KG1 (cell line): ENCODE results near the gene MPDZ.

Experiments used
- DNase-seq: peaks from one replicate; lab custom pipeline; 2025; lab: John Stamatoyannopoulos, UW

The MPDZ gene

DNA sequence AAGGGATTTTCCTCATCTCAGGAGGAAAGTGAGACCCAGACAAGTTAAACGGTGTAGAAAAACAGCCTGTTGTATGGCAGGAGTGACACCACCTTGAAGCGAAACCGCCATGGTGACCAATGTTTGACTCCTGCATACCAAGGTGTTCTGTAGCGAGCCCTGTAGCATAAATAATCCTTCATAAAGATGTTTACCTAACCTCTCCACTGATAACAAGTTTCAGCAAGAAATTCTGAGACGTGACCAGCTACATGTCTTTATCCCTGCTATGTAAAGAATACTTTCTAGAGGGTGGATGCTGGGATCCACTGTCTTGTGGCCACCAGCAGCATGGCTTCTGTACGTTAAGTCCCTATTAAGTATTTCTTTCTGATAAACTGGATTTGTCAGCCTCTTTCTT lies 148.1 kb downstream of the MPDZ start:
- no peak for DNase-seq

DNA sequence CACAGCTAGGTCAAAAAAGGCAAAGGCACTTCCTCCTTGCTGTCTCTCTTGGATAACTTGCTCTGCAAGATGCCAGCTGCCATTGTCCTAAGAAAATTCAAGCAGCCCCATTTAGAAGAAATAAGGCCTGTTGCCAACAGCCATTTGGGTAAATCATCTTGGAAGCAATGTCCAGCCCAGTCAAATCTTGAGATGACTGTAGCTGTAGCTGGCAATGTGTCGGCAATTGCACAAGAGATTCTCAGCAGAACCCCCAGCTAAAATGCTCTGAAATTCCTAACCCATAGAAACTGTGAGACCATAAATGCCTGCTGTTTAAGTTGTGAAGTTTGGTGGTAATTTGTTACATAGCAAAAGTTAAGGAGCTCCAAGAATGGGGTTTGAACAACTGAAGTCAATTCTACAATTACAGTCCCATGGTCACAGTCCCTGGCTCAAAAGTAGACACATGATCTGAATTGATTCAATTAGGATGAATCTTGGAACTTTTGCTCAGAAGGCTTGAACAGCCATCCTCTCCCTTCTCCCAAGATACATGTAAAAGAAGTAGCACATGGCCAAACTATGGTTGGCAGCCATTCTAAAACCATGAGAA lies 151.1 kb downstream of the MPDZ start:
- no peak for DNase-seq

DNA sequence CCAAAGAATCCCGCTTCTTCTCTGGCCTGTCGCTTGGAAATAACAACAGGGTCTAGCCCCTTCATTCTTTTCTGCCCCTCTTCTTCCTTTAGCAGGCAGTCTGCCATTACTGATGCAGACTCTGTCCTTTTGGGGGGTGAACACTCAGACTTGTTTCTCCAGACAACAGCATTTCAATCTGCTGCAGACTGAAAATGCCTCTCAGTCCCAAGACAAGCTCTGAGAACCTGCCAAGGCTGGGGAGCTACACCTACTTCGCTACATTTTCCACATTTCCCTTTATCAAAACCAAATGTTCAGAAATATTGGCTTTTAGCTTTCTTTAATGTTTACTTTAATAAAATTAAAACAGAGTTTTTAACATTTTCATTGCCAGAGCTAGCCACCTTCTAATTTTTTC lies 152.4 kb downstream of the MPDZ start:
- no peak for DNase-seq

DNA sequence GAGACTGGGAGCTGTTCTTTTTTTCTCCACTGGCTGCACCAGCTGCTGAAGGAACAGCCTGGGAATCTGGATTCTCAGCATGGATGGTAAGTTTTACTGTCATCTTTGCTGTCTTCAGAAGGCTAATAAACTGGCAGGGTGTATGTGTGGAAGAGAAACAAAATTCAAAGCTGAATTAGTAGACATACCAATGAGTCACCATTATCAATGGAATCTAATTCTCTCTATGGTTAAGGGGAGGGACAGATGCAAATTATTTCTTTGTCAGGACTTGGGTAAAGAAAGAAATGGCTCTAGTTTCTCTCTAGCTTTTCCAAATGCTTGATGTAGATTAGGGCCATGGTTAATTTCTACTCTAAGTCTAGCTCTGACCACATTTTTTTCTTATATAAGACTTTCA lies 154.2 kb downstream of the MPDZ start:
- DNase-seq: no peak

DNA sequence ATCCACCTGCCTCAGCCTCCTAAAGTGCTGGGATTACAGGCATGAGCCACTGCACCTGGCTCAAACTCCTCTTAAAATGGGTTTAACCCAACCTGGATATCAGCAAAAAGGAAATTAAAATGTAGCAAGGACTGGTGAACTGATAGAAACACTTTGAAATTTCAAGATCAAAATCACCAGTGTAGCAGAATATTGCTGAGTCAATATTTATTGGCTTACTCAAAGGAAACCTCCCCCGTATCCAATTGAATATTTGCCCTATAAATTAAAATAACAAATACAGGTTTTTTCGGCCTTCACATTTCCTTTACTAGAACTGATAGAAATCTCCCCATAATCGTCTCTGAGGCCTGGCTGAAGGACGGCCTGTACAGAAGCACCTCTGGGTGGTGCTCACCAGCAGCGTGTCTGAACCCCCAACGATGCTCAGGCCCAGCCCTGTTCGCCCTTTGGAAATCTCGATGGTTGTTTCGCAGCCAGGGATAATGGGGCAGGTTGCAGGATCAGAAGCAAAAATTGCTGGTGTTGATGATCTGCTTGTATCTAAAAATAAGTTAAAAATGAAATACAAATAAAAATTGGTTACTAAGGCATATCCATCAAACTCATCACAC lies 156.6 kb downstream of the MPDZ start:
- no peak for DNase-seq

DNA sequence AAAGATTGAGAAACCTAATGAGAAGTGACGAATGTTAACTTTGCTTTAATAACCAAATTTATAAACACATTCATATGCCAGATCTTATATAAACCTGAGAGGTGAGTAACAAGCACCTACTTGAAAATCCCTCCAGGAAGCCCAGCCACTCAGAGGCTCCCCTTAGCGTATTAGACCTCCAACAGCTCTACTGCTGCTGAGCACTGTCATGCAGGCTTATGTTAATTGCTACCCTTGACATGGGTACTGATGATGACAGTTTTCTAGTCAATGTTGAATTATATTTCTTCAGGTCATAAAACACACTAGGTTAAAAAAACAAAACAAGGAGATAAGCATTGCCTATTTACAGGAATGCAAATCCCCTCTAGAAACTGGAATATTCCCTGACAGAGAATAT lies 161.2 kb downstream of the MPDZ start:
- no peak for DNase-seq

DNA sequence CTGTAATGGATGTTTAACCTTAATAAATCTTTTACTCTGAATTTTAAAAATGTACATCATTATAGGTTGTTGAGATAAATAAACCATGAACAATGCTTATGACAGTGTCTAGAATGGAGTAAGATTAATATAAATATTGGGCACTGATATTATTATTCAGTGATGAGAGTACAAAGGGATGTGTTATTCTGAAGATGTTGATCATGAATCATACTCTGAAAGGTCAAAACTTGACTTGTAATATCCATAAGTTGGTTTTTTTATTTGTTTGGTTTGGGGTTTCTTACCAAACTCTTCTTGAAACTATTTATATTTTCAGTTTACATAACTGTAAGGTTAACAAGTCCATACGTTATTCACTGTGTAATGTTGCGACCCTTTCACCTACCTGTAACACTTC lies 163.2 kb downstream of the MPDZ start:
- DNase-seq: no peak

DNA sequence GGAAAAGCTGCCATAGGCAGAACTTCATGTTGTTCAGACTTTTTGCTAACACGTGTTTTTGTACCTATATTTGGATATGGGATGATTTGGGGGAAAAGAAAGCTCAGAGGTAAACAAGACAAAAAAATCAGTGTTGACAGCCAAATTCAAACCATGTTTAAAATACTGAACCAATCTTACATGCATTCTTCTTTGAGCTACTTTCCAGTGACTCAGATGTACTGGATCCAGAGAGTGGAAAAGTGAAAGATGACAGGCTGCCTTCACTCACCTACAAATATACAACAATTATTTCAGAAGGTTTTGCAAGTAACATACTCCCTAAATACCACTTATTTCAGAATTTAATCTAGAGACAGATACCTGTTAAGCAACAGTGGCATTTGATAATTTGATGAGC lies 165.7 kb downstream of the MPDZ start:
- DNase-seq: no peak

DNA sequence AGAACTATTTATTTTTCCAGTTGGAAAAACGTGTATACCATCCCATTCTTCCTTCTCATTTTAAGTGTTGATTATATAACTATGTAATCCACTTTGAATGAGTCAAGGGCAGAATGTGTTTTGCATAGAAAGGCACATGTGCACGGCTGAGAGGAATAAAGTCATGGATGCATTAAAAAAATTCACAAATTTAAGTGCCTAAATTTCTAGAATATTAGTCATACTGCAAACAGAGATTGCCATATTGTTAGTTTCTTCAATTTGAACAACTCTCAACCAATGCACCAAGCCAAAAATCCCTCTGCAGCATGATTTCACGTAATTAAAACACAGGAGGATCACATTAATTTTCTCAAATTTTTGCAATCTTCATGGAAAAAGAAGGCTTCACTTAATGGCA lies 166.3 kb downstream of the MPDZ start:
- DNase-seq: no peak

DNA sequence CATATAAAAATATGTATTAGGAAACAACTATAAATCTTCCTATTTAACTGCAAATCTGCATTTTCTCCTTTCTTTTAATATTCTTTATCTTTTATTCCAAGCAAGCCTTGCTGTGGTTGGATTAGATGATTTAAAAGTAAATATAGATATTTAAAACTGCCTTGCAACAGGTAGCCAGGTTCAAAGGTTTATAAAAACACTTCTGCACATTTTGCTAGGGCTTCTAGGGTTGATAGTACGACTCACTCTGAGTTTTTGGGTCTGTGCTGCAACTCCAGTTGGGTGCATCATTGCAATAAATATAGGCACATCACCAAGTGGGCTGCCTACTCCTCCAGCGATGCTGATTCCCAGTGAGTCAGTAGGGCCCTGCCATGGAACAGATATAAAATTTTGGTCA lies 167.7 kb downstream of the MPDZ start:
- DNase-seq: no peak

DNA sequence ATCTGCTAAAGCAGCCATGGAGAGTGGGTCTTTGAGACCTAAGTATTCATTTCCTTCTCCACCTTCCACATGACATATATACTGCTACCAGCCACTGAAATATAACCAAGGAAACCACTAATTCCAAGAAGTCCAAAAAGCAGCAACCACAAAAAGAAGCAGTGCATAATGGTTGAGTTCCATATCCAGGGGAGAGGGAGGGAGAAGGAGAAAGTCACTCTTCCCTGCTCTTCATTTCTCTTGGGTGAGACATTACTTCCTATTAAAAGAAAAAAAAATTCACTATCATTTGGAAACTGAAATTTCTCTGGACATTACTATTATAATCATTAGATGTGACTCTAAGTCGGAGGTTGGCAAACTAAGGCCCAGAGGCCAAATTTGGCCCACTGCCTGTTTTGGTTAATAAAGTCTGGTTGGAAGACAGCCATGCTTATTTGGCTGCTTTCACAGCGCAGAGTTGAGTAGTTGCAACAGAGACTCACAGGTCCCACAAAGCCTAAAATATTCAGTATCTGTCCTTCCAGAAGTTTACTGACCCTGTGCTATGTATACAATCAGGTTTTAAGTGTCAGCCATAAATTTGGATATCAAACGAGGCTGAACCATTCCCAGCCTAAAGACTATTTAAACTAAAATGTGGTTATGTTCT lies 168.6 kb downstream of the MPDZ start:
- no peak for DNase-seq

DNA sequence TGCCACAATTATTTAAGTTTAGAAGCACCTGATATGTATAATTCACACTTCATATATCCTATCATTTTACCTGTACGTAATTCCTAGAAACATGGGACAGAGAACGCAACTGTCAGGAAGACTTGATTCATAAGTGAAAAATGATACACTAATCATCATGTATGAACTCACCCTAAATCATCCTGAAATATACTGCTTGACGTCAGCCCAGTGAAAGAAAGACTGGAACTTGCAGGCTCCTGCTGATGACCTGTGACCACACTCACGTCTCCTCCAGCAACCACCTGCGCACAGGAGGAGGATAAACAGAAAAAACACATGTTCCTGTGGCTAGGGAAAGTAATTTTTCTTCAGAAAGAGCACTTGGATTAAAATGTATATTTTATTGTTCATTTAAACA lies 169.7 kb downstream of the MPDZ start:
- no peak for DNase-seq

DNA sequence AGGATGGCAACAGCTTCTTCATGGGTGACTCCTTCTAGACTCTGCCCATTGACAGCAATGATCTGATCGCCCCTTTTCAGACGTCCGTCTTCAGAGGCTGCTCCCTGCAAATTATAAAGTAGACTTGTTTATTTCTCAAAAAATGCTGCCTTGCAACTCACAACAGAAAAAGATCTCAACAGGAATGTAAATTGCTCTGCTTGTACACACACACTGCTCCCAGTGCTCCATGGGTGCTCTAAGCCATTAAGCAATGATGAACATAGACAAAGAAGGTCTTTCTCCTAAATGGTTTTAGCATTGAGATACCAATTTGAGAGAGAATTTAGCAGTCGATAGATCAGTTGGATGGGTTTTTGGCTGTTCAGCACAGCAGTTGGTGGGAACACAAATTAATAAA lies 172.5 kb downstream of the MPDZ start:
- DNase-seq: no peak

DNA sequence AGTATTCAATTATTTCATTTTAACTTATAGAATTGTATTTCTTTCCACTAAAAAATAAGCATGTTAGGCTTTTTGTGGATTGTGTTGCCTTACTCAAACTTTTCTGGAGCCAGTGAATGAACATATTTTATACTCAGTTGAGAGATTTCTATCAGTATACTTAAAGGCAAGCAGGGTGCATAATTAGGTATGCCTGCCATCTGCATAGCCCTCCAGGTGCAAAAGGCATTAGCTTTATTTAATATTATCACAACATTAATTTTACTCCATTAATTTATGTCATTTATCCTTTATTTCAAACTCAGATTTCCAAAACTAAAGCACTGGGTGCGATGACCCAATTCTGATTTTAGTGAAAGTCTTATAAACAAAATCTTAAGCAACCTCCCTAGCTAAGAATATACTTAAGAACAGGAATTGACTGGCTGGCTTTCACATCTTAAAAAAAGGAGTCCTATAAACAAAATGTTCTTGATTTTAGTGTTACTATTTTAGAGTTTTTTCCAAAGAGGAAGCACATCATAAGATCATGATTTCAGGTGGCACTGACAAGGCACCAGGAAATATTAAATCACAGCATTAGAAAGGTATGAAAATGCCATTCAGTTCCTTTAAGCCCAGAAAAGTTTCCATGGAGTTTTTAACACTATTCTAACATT lies 178.4 kb downstream of the MPDZ start:
- DNase-seq: no peak

DNA sequence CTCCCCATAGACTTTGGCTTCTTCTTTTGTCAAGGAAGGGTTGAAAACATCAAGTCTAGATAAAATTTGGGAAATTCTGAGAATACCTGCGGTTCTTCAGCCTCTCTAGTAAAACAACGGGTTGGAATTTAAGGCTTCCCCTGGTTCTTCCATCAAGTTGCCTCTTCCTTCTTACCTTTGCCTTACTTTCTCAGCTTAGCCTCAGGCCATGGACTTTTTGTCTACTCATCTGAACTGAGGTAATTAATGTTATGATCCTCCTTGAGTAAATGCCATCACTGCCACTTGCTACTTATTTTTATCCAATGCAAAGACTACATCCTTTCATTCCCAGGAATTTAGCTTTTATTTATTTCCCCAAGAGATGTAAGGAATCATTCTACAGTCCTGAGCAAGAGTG lies 184.4 kb downstream of the MPDZ start:
- DNase-seq: no peak

DNA sequence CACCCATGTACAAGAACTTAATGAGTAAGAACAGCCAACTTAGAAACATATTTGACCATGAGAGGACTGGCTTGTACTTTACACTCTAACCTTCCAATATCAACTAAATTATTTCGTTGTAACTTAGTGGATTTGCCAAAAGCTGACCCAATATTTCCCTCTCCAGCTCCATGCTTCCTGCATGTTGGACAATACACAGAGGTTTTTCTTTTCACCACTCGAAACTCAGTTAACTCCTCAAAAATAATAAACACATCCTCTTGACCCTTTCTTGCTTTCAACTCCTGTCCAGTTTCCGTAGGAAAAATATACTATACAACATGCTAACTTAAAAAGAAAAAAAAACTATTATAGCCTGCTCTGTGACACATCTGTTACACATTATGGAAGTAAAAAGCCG lies 188.9 kb downstream of the MPDZ start:
- DNase-seq: no peak

DNA sequence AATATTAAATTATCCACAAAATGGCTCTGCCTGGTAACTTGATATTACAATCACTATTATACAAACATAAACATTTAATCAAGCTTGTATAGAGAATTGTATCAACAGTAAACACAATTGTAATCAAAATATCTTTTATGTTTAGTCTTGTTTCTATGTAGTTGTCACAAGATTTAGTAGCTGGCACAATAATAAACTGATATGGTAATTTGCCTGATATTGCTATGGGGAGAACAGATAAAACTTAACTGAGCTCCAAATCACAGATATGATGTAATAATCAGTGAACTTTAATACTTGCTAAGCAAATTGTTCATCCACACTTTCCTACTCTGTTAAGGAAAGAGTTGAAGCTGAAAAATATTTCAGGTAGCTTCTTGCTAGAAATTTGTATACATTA lies 189.8 kb downstream of the MPDZ start:
- no peak for DNase-seq

DNA sequence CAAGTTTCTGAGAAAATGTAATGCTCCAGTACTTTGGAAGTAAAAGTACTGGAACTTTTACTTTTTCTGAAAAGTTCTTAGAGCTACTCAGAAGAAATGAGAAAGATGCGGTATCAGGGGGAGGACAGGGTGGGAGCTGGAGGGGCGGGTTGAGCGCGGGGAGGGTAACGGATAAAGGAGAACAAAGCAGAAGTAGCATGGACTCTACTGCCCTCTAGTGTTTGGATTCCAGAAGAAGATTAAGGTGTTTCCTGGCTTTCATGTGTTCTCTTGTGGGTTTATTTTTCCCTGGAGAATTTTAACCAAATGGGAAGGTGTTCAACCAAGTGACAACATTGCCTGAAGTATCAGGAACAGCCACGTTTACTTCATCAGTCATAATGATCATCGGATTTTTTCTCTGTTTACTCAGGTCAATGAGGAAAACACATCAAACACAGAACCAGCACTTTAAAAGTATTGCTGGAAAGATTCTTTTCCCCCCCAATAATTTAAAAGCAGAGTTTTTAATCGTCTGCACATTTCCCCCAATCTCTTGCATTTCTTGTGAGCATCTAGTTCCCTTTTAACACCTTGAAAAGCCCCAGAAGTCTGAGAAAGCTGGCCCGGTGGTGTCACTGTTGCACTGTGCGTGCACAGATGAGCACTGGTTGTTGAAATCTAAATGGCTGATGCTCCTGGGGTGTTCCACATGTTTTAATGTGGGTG lies 190.6 kb downstream of the MPDZ start:
- DNase-seq: no peak

DNA sequence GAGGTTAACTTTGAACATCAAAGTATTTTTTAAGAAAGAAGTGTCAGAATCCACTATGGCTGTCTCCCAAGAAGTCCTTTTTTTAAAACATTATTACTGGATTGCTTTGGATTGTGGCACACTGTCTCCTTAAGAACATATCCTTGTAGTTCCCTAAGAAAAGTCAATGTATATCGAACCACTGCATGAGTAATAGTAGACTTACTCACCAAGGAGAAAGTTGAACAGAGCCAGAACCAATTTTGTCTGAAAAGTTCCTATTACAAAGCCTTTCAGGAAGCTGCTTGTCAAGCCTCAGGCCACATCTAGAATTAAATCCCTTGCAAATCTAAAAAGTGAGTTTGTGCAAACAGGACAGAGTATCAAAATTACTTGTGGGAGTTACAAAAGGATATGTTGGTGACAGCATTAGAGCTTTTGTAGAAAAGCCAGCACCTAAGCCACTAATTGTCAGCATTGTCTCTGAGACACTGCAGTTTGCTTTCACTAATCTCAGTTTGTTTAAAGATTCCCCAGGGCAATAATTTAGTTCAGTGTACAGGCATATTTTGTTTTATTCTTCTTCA lies 195.4 kb downstream of the MPDZ start:
- no peak for DNase-seq

DNA sequence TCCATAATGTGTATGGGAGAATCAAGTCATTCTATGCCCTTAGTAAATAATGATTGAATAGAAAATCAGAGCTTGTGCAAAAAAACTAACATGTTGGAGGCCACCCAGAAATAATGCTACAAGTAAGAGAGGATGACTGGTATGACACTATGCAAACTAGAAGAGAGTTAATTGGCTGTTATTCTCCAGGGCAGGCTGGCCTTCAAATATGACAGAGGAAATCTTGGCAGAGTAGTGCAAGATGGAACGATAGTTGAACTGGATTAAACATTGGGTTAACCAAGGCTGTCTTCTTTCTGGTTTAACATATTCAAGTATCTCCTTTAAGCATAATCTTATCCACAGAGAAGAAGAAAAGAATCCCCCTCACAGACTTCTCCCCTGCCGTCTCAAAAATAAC lies 196.1 kb downstream of the MPDZ start:
- DNase-seq: no peak

DNA sequence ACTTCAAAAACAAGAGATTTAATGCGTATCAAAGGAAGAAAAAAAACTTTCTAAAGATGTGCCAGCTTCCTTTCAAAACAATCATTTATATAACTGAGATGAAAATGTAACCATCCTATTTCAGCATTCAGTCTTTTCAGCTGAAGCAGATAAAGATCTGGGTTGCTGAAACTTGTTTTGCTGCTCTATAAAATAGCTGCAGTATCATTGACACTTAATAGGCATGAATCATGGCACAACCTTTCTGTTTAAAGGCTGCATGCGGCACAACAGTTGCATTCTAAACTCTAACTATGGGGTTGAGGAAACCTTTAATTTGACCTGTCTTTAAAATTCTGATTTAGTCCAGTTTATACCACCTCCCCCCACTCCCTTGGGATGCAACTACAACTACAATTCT lies 196.7 kb downstream of the MPDZ start:
- no peak for DNase-seq

DNA sequence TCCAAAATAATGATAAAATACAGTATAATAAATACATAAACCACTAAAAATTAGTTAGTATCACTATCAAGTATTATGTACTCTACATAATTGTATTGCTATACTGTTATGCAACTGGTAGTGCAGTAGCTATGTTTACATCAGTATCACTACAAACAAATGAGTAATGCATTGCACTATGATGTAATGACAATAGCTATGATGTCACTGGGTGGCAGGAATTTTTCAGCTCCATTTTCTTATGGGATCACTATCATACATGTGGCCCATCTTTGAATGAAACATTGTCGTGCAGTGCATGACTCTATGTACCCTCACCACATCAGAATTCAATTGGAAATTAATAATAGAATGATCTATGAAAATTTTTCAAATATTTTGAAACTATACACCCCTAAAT lies 201.3 kb downstream of the MPDZ start:
- no peak for DNase-seq

DNA sequence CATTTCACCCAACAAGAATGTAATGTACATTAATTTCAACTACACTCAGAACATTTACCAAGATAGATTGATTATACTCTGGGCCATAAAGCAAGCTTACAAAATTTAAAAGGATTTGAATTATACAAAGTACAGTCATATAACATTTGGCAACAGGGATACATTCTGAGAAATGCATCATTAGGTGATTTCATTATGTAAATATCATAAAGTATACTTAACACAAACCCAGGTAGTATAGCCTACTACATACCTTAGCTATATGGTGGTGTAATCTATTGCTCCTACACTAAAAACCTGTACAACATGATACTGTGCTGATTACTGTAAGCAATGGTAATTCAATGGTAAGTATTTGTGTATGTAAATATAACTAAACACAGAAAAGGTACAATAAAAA lies 202.9 kb downstream of the MPDZ start:
- no peak for DNase-seq
